GM19043 (cell line): ENCODE measurements around the gene NCOR2.

Source experiments
- ATAC-seq: cut with Tn5 transposase; IDR thresholded peaks from one replicate; pipeline ENCODE4 v1.9.1; 2021; ENCODE audit warnings: low read depth; ENCODE audit not compliant: unreplicated experiment

The NCOR2 gene

DNA sequence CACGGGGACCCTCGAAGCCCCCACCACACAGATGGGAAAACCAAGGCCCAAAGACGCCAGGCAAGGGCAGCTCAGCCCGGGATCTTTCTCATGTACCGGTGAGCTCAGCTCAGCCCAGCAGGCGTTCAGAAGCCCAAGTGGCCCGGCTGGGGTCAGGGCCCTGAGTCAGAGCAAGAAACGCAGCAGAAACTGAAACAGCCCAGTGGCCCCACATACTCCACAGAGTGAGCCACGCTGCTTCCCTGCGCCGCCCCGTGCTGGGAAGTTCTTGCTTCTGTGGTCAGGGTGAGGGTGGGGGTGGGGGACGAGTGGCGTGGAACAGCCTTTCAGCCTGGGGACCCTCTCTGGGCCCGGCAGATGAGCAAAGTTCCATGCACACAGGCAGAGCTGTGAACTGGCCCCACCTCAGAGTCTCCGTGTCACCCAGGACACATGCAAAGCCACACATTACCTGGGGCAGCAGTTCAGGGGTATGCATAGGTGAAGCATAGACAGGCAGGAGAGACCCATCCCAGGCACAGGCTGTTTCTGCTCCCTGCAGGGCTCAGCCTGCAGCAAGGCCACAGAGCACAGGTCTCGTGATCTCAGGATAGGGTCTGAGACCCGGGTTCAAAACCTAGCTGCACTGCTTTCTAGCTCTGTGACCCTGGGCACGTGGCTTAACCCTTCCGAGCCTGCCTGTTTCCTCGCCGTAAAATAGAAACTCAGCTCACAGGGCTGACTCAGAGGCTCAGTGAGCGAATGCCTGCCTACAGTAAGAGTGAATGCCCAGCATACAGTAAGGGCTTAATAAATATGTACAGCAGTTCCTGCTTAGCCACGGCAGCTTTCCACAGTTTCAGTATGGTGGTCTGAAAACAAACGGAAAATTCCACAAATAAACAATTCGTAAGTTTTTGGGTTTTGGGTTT is 21.6 kb downstream of the NCOR2 start:
- ATAC-seq = peak; percentile 77

GRCh38 chr12:124544983-124545382 is 22.4 kb downstream of the NCOR2 start:
- ATAC-seq = no peak

- no peak for ATAC-seq
Observed at GRCh38 chr12:124544311-124544970, 23.0 kb downstream of the NCOR2 start.

DNA sequence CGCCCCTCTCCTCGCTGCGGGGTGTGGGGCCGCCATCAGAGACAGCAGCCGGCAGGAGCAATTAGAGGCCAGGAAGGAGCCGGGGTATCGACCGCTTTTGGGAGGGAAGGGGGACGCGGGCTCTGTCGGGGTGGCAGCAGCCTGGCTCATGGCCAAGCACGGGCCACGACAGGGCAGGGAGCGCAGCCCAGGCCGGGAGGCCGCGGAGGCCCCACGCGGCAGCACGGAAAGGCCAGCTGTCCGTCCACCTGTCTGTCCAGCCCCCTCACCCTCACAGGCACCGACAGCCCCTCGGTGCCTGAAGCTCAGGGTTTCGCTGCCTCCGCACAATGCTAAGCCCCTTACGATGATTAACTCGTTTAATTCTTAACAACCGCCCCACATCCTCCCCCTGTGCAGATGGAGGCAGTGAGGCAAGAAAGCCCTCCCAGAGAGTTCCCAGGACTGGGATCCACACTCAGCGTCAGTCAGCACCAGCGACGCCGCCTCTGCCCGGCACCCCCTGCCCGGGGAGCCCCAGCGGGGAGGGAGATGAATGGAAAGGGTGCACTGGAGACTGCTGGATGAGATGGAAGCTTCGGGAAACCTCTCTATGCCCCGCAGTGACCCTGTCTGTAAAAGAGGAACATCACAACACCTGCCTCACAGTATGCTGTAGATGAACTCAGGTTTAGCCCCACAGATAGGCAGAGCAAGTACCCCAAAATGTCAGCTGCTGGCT is 23.7 kb downstream of the NCOR2 start:
- peak; percentile 29 for ATAC-seq

DNA sequence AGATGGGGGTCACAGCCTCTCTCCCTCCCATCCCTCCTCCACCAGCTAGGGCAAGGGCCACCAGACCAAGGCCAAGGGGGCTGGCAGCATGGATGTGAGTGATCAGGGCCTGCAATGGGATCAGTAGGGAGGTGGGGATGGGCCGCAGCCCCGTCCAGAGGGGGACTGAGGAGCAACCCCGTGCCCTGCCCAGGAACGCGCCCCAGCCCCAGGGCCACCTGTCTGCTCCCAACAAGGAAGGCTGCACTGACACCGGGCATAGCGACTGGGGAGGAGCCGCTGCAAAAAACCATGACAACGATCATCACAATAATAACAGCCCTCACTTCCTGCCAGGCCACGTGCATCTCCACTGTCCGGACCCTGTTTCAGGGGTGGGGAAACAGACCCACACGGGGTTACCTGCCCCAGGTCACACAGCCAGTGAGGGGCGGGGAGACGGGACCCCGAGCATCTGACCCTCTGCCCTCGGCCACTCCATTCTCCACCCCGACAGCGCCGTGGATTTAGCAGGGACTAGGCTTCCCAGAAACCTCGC is 24.3 kb downstream of the NCOR2 start:
- ATAC-seq = peak; percentile 26

GRCh38 chr12:124542021-124542949 is 25.1 kb downstream of the NCOR2 start:
- ATAC-seq = no peak

GRCh38 chr12:124541322-124541721 is 26.1 kb downstream of the NCOR2 start:
- no peak for ATAC-seq

DNA sequence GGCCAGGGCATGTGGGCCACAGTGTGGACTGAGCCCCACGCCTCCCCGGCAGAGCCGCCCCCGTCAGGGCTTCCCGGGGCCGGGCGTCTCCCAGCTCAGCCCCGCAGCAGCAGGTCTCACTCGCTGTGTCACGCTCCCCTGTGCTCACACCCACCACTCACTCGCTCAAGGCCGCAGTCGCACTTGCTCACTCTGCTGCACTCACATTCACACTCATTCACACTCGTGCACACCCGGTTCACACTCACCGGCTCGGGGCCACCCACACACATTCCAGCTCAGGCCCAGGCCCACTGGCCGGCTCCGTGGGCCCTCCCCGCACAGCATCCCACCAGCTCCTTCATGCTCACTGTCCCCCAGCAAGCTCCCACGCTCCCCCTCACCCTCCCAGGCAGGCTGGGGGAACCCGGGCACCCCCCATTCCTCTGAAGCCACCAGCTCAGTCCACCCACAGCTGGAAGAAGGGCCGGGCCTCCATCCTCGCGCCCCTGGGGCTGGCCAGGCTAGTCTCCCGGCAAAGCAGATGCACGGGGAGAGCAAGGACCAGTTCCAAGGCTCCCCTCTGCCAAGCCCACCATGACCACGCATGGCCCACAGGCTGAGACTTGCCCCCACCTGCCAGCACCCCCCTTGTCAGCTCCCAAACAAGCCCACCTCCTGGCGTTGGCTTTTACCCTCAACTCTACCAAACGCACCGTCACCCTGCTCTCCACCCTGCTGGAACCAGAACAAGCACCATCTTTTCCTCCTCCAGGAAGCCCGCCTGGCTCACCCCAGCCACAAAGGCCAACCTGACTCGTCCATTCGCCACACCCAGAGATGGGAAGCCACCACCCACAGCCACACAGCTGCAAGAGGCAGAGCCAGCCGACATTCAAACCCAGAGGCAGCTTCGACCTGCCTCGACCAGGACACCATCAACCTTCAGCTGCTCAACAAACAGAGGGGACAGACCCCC is 28.0 kb downstream of the NCOR2 start:
- no peak for ATAC-seq

- ATAC-seq = no peak
Observed at GRCh38 chr12:124538194-124539082, 29.0 kb downstream of the NCOR2 start.

- ATAC-seq = no peak
Observed at GRCh38 chr12:124537525-124538193, 29.8 kb downstream of the NCOR2 start.

GRCh38 chr12:124536641-124537040 is 30.8 kb downstream of the NCOR2 start:
- ATAC-seq = no peak

GRCh38 chr12:124534776-124535740 is 32.4 kb downstream of the NCOR2 start:
- no peak for ATAC-seq

DNA sequence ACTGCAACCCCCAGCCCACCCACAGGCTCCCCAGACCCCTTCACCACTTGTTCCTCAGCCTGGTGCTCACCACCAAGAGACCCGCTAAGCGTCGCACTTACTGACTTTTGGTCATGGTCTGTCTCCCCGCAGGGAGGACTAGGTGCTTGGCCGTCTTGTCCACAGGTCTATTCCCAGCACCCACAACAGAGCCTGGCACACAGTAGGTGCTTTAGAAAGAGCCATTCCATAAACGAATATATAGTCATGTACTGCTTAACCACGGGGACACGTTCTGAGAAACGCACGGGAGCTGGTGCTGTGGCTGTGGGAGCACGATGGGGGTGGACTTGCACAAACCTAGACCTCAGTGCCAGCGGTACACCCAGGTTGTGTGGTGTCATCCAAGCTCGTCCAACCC is 34.0 kb downstream of the NCOR2 start:
- ATAC-seq = no peak

DNA sequence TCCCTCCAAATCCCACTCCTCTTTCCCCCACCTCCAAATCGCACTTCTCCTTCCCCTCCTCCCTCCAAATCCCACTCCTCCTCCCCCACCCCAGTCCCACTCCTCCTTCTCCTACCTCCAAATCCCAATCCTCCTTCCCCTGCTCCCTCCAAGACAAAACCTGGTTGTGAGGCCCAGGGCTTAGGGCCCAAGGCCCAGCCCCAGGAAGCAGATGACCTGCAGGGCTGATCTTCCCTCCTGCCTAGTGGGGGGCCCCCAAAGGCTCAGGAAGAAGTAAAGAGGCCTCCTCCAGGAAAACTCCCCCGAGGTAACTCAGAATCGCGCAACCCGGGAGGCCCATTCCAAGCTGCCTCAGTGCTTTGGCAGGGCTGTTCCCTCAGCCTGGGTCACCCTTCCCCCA is 34.4 kb downstream of the NCOR2 start:
- ATAC-seq = no peak

- ATAC-seq = no peak
Observed at GRCh38 chr12:124532331-124532750, 35.1 kb downstream of the NCOR2 start.

DNA sequence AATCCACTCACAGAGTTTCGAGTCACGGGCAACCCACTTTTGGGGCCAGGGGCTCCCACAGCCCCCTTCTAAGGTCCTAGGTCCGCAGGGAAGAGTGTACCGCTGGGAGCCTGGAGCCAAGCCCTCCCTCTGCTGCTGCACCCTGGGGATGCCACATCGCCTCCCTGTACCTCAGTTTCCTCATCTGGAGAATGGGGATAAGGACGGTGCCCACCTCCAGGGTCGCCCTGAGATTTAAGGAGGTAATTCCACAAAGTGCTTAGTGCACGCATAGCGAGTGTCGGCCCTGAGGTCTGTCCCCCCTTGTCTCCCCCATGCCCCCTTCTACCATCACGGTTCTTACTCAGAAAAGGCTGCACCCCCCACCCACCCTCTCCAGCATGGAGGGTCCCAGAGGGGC is 35.5 kb downstream of the NCOR2 start:
- ATAC-seq = no peak
